GM18508 (cell line): ENCODE results near the gene PLA2G2C.

Source experiments
- ATAC-seq: cut with Tn5 transposase; IDR thresholded peaks from one replicate; pipeline ENCODE4 v1.9.1; 2021; ENCODE audit warnings: moderate number of reproducible peaks; ENCODE audit not compliant: insufficient read depth, unreplicated experiment

Gene PLA2G2C

GRCh38 chr1:20187103-20187812, 940 bp upstream of the PLA2G2C start:
- ATAC-seq, result no peak

GRCh38 chr1:20184997-20185833, 1.1 kb downstream of the PLA2G2C start:
- ATAC-seq, result no peak

GRCh38 chr1:20184481-20184900, 1.8 kb downstream of the PLA2G2C start:
- ATAC-seq, result no peak

DNA sequence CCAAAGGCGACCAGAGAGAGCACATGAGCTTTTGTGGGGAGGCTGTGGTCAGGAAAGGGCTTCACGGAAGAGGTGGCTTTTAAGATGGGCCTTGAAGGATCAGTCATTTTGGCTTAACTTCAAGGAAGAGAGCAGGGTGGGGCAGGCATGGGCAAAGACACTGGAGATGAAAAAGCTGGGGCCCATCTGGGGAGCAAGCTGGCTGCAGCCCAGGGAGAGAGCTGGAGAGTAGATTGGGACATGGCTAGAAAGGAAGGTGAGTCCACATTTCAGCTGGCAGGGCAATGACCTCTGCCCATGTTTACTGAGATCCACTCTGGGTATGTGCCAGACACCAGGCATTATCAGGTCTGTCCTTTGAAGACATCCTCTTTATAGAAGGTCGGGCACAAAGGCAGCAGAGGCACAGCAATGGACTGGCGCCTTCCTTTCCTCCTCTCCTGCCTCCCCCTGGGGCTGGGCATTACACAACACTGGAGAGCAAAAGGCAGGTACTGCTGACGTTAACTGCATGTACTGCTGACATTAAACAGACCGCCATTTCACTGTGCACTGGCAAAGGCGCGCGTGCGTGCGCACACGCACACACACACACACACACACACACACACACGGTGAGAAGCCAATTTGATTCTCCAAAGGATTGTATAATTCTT, 2.6 kb downstream of the PLA2G2C start:
- ATAC-seq, result no peak

- ATAC-seq, result no peak
Observed at GRCh38 chr1:20183035-20183434, 3.3 kb downstream of the PLA2G2C start.

- ATAC-seq, result no peak
Observed at GRCh38 chr1:20182415-20182814, 3.9 kb downstream of the PLA2G2C start.

GRCh38 chr1:20180844-20181207, 5.5 kb downstream of the PLA2G2C start:
- no peak for ATAC-seq

DNA sequence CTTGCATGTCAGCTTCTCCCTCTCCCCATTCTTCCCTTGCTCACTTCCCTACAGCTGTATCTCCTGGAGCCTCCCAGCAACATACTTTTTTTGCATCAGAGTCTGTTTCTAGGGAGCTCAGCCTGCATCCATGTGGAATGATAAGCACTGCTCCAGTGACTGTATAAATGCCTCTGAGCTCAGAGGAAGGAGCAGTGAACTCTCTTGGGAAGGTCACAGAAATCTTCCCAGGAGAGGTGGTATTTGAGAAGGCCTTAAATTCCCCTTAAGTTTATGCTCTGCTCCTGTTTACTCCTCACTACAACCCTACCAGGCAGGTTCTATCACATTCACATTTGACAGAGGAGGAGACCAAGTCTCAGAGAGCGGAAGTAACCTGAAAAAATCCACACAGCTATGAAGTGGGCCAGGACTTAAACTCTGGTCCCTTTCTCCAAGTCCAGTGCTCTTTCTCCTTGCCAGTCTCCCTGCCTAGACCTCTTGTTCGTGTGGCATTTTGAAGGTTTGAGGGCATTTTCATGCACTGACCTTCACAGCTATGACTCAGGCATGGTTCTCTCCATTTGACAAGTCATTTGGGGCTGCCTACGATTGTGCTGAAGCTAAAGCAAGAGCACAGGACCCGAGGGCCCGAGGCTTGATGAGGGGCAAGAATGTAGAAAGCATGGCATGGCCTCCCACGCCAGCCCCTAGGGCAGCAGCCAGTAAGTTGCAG, 6.0 kb downstream of the PLA2G2C start:
- no peak for ATAC-seq

- ATAC-seq, result no peak
Observed at GRCh38 chr1:20179371-20180128, 6.8 kb downstream of the PLA2G2C start.

GRCh38 chr1:20178634-20179370, 7.5 kb downstream of the PLA2G2C start:
- ATAC-seq, result no peak

GRCh38 chr1:20174937-20175666, 11.2 kb downstream of the PLA2G2C start:
- ATAC-seq, result no peak

- ATAC-seq, result no peak
Observed at GRCh38 chr1:20172033-20172590, 14.2 kb downstream of the PLA2G2C start.

- no peak for ATAC-seq
Observed at GRCh38 chr1:20169932-20170331, 16.4 kb downstream of the PLA2G2C start.

DNA sequence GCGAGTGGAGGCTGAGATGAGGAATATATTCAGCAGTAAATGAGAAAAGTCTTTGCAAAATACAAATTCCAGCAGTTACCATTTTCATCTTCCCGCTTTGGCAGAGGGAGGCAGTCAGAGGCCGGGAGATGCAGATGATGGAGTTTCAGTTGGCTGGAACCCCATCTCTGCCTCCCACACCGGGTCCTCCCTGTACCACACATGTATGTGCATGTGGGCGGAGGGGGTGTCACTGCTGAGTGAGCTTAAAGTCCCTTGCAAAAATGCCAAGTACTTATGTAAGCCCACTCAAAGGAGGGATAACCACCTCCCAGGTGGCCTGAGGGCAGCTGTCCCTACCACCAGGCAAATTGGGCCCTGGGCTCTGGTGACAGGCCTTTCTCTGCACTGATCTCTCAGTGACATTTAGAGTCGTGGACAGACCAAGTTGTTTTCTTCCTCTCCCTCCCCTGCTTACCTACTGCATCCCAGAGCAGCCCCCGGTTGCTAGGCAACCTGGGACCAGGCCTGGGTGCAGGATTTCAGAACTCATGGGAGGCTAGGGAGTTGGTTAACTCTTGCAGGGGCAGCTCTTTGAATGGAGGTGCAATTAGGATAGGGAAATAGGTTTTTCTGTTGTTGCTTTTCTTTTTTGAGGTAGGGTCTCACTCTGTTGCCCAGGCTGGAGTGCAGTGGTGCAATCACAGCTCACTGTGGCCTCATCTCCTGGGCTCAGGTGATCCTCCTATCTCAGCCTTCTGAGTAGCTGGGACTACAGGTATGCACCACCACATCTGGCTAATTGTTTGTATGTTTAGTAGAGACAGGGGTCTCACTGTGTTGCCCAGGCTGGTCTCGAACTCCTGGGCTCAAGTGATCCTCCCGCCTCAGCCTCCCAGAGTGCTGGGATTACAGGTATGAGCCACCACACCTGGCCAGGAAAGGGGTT, 17.5 kb downstream of the PLA2G2C start:
- ATAC-seq, result no peak

- ATAC-seq, result no peak
Observed at GRCh38 chr1:20167126-20167525, 19.2 kb downstream of the PLA2G2C start.

- no peak for ATAC-seq
Observed at GRCh38 chr1:20166051-20166450, 20.3 kb downstream of the PLA2G2C start.

GRCh38 chr1:20165522-20165951, 20.8 kb downstream of the PLA2G2C start:
- no peak for ATAC-seq
